GM12874 (cell line): ENCODE measurements around the gene PLB1.

Source experiments
- CTCF ChIP-seq: IDR thresholded peaks from 2 replicates; pipeline ENCODE4 v1.5.1; 2011; ENCODE audit warnings: low read depth, mild to moderate bottlenecking, control low read depth, low read length, moderate library complexity; ENCODE audit not compliant: insufficient read depth

Gene PLB1

GRCh38 chr2:28564346-28564745 is 68.5 kb downstream of the PLB1 start:
- no peak for TF ChIP-seq CTCF

GRCh38 chr2:28565033-28565432 is 69.2 kb downstream of the PLB1 start:
- no peak for TF ChIP-seq CTCF

GRCh38 chr2:28565720-28566295 is 69.9 kb downstream of the PLB1 start:
- no peak for TF ChIP-seq CTCF

GRCh38 chr2:28566521-28567041 is 70.7 kb downstream of the PLB1 start:
- peak; percentile 99 for TF ChIP-seq CTCF

GRCh38 chr2:28567061-28567471 is 71.2 kb downstream of the PLB1 start:
- TF ChIP-seq CTCF, result no peak

GRCh38 chr2:28568036-28568435 is 72.2 kb downstream of the PLB1 start:
- TF ChIP-seq CTCF, result no peak

GRCh38 chr2:28568533-28568932 is 72.7 kb downstream of the PLB1 start:
- TF ChIP-seq CTCF, result no peak

GRCh38 chr2:28570431-28570830 is 74.6 kb downstream of the PLB1 start:
- TF ChIP-seq CTCF, result no peak
